HepG2 (cell line): Measurements from ENCODE around the gene ARGLU1. TPM values are rescaled to one million over a fixed set of nuclear protein-coding genes. Genes with fewer than 3 reads are reported as not detected.

ENCODE experiments used
- AGO1 ChIP-seq: fragments of 200-400 bp; formaldehyde crosslinking; IDR thresholded peaks from 2 replicates; pipeline ENCODE4 v1.6.1; 2017; ENCODE audit warnings: mild to moderate bottlenecking, low read depth, low read length, moderate library complexity; ENCODE audit not compliant: poor library complexity, severe bottlenecking
- FOXC1 ChIP-seq: sonication (generic); formaldehyde crosslinking; IDR thresholded peaks from 2 replicates; pipeline ENCODE4 v1.8.0; 2022; ENCODE audit warnings: mild to moderate bottlenecking, missing genetic modification reagents, borderline replicate concordance
- HDAC6 ChIP-seq: fragments of 200-600 bp; sonication (generic); IDR thresholded peaks from 2 replicates; pipeline ENCODE4 v1.7.0; 2017; ENCODE audit warnings: mild to moderate bottlenecking, antibody characterized with exemption, low read length, low read depth
- MAFF ChIP-seq: IDR thresholded peaks from 2 replicates; pipeline ENCODE4 v1.6.1; 2011; ENCODE audit warnings: low read depth, low read length, improper control_type of control experiment
- MED8 ChIP-seq: sonication (generic); formaldehyde crosslinking; IDR thresholded peaks from 2 replicates; pipeline ENCODE4 v1.8.1; 2023; ENCODE audit warnings: mild to moderate bottlenecking, missing genetic modification reagents; ENCODE audit not compliant: insufficient replicate concordance
- NFYC ChIP-seq: IDR thresholded peaks from 2 replicates; pipeline ENCODE4 v1.6.1; 2016; ENCODE audit warnings: missing genetic modification reagents, missing compliant biosample characterization
- TCF7 ChIP-seq: sonication (generic); IDR thresholded peaks from 2 replicates; pipeline ENCODE4 v1.6.1; 2016; ENCODE audit warnings: antibody characterized with exemption, low read depth
- UBTF ChIP-seq: sonication (generic); formaldehyde crosslinking; IDR thresholded peaks from 2 replicates; pipeline ENCODE4 v1.4.0; 2020; ENCODE audit warnings: mild to moderate bottlenecking, missing genetic modification reagents
- ZBTB21 ChIP-seq: sonication (generic); formaldehyde crosslinking; IDR thresholded peaks from 2 replicates; pipeline ENCODE4 v1.4.0; 2020; ENCODE audit warnings: missing genetic modification reagents
- ZFP82 ChIP-seq: sonication (generic); formaldehyde crosslinking; IDR thresholded peaks from 2 replicates; pipeline ENCODE4 v1.5.1; 2020; ENCODE audit warnings: mild to moderate bottlenecking, missing genetic modification reagents, borderline replicate concordance
- ZNF160 ChIP-seq: sonication (generic); formaldehyde crosslinking; IDR thresholded peaks from 2 replicates; pipeline ENCODE4 v1.8.0; 2022; ENCODE audit warnings: mild to moderate bottlenecking, inconsistent platforms, missing genetic modification reagents
- ZNF382 ChIP-seq: sonication (generic); formaldehyde crosslinking; IDR thresholded peaks from 2 replicates; pipeline ENCODE4 v1.5.0; 2020; ENCODE audit warnings: missing genetic modification reagents, mild to moderate bottlenecking, borderline replicate concordance
- ZNF414 ChIP-seq: sonication (generic); formaldehyde crosslinking; IDR thresholded peaks from 2 replicates; pipeline ENCODE4 v1.5.0; 2020; ENCODE audit warnings: missing genetic modification reagents
- ZNF644 ChIP-seq: IDR thresholded peaks from 2 replicates; pipeline ENCODE4 v1.6.1; 2016; ENCODE audit warnings: low read depth
- ZNF75D ChIP-seq: sonication (generic); formaldehyde crosslinking; IDR thresholded peaks from 2 replicates; pipeline ENCODE4 v1.8.1; 2023; ENCODE audit warnings: missing genetic modification reagents, mild to moderate bottlenecking, borderline replicate concordance
- ZNF766 ChIP-seq: sonication (generic); formaldehyde crosslinking; IDR thresholded peaks from 2 replicates; pipeline ENCODE4 v1.5.0; 2020; ENCODE audit warnings: missing genetic modification reagents, borderline replicate concordance
- ZNF883 ChIP-seq: sonication (generic); formaldehyde crosslinking; IDR thresholded peaks from 2 replicates; pipeline ENCODE4 v1.5.1; 2020; ENCODE audit warnings: mild to moderate bottlenecking, missing genetic modification reagents; ENCODE audit errors: not compliant biosample characterization
- polyA plus RNA-seq, 8 experiments: library from polyadenylated mRNA; depleted of rRNA in 3 of 8; stranded (reverse) in 7 of 8; unstranded in 1 of 8; fragments of >200 nt; fragmentation: Illumina TruSeq in 4 of 8; extraction: Trizol in 4 of 8; gene quantifications; 2 replicates each; pipeline versions ENCODE4 v1.2.1 to v1.2.3, GENCODE V29; 2011 to 2016; ENCODE audit warnings: low read depth in 4 of 8, missing spikeins in 1 of 8, mixed read lengths in 1 of 8; ENCODE audit not compliant: insufficient read depth in 1 of 8
- total RNA-seq, 5 experiments: library from RNA; depleted of rRNA; stranded (reverse); fragments of >200 nt; fragmentation: Illumina TruSeq; extraction: Trizol; gene quantifications; 2 replicates each; pipeline ENCODE4 v1.2.3, GENCODE V29; 2016; ENCODE audit warnings: low read depth in 1 of 5
- TF ChIP-seq, protein P1 (sequence below): sonication (generic); formaldehyde crosslinking; IDR thresholded peaks from 2 replicates; pipeline ENCODE4 v1.4.0; 2020; ENCODE audit warnings: mild to moderate bottlenecking, missing genetic modification reagents, borderline replicate concordance

ARGLU1 gene
- total and polyA plus RNA-seq, 2 of the 13 experiments (the other 11 are each of a cell fraction or from before 2014, with no cell fraction given), result 47.1 to 70.6 TPM

DNA sequence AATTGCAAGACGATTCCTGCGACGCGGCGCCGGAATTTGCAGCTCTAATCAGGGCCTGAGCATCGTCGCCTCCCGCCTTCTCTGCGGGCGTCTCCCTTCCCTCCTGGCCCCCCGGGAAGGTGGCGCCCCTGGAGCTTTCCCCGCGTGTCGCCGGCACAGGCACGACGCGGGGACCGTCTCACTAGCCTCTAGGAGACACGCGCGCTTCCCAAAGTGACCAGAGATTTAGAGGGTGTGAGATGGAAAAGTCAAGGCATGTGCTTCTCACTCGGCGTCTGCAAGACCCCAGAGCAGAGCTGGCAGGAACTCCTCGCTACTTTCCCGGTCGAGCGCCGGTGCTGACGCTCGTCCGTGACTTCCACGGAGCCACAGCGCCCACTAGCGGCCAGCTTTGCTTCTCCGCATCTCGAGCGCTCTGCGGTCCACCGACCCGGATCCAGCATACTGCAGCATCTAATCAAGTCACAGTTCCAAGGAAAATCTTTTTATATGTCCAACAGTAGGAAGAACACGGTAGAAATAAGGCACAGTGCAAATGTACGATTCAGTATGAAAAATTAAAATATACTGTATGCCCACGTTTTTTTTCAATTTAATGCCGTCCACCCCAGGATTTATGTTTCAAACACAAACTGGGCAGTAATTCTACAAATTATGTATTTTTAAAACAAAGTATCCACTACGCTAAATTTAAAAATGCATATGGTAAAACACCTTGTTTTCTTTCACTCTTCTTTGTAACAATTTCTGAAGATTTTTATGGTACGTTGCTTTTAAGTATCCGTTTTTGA lies 31.5 kb downstream of the ARGLU1 start (continued):
- TF ChIP-seq ZBTB21 (no peak), AGO1 (peak; percentile 28), ZNF766 (CRISPR knock-in tag) (no peak), MAFF (no peak), ZFP82 (no peak), ZNF75D (CRISPR knock-in tag) (no peak), ZNF644 (CRISPR knock-in tag) (no peak), HDAC6 (no peak), NFYC (CRISPR knock-in tag) (no peak), UBTF (no peak; the same call in 1 of the 2 replicates), MED8 (no peak), ZNF883 (no peak), TCF7 (no peak), ZNF160 (no peak), FOXC1 (CRISPR knock-in tag) (no peak), ZNF382 (no peak), ZNF414 (no peak)
- TF ChIP-seq, protein P1, sequence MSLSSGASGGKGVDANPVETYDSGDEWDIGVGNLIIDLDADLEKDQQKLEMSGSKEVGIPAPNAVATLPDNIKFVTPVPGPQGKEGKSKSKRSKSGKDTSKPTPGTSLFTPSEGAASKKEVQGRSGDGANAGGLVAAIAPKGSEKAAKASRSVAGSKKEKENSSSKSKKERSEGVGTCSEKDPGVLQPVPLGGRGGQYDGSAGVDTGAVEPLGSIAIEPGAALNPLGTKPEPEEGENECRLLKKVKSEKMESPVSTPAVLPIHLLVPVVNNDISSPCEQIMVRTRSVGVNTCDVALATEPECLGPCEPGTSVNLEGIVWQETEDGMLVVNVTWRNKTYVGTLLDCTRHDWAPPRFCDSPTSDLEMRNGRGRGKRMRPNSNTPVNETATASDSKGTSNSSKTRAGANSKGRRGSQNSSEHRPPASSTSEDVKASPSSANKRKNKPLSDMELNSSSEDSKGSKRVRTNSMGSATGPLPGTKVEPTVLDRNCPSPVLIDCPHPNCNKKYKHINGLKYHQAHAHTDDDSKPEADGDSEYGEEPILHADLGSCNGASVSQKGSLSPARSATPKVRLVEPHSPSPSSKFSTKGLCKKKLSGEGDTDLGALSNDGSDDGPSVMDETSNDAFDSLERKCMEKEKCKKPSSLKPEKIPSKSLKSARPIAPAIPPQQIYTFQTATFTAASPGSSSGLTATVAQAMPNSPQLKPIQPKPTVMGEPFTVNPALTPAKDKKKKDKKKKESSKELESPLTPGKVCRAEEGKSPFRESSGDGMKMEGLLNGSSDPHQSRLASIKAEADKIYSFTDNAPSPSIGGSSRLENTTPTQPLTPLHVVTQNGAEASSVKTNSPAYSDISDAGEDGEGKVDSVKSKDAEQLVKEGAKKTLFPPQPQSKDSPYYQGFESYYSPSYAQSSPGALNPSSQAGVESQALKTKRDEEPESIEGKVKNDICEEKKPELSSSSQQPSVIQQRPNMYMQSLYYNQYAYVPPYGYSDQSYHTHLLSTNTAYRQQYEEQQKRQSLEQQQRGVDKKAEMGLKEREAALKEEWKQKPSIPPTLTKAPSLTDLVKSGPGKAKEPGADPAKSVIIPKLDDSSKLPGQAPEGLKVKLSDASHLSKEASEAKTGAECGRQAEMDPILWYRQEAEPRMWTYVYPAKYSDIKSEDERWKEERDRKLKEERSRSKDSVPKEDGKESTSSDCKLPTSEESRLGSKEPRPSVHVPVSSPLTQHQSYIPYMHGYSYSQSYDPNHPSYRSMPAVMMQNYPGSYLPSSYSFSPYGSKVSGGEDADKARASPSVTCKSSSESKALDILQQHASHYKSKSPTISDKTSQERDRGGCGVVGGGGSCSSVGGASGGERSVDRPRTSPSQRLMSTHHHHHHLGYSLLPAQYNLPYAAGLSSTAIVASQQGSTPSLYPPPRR (CRISPR knock-in tag), result no peak
